Measurements from ENCODE around the gene CTNNB1. TPM values are rescaled to one million over a fixed set of nuclear protein-coding genes. Genes with fewer than 3 reads are reported as not detected.

The CTNNB1 gene
- 1,197 TPM for total RNA-seq

GRCh38 chr3:41198950-41199865, at the start of gene CTNNB1:
Gene CTNNB1, plus strand, starts transcription at chr3:41199505. Its CDS starts 24,564 bp downstream, at chr3:41224069.

Small RNA genes within 50 kb of the gene (small RNA-seq; reads per million reads assigned to genes)
- not detected for gene MRPS31P1
